GM19468 (cell line): ENCODE data around the gene PACRG.

ENCODE experiments used
- ATAC-seq: cut with Tn5 transposase; IDR thresholded peaks from one replicate; pipeline ENCODE4 v1.9.1; 2021; ENCODE audit warnings: mild to moderate bottlenecking, moderate library complexity, moderate number of reproducible peaks; ENCODE audit not compliant: unreplicated experiment; ENCODE audit errors: extremely low read depth

Gene PACRG

DNA sequence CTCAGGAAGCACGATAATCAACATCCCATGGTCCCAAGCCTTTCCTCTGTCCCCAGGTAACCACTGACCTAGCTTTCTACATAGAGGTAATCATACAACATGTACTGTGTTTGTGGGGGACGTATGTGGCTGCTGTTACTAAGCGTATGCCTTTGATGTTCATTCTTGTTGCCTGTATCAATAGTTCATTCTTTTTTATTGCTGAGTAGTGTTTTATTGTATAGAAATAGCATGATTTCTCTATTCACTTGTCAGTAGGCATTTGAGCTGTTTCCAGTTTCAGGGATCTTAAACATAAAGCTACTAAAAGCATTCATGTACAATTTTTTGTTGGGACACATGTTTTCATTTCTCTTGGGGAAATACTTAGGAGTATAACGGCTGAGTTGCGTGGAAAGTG, 185.4 kb downstream of the PACRG start:
- no peak for ATAC-seq

DNA sequence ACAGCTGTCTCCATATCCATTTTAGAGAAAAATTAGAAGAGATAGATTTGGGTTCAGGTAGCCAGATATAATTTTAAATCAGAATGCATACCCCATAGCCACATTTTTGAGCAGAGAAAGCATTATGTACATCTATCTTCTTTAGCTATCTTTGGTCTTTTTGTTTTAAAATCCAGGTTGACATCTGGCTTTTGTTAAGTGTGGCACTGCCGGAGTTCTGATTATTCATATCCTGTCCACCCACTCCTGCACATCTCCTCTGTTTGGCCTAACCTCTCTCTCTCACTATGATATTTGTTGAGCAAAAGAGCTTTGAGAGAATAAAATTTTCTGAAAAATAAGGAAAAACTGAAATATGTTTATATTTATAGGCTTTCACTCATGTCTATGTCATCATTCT, 189.7 kb downstream of the PACRG start:
- no peak for ATAC-seq

DNA sequence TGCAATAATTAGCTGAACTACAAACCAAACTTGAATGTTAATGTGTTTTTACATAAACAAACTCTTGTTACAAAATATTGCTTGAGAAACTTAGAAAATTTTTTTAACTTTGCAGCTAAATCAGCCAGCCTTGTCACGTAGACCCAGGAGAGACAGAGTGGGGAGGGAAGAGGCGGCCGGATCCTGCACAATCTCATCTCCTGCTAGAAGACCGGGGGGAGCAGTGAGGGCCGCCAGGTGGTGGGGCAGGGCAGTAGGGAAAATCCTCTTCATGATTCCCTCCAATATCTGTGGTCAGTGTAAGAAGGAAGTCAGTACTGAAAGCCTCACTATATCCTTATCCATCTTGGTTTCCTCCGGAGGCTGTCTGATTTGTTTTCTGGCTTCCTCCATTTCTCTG, 193.3 kb downstream of the PACRG start:
- no peak for ATAC-seq

DNA sequence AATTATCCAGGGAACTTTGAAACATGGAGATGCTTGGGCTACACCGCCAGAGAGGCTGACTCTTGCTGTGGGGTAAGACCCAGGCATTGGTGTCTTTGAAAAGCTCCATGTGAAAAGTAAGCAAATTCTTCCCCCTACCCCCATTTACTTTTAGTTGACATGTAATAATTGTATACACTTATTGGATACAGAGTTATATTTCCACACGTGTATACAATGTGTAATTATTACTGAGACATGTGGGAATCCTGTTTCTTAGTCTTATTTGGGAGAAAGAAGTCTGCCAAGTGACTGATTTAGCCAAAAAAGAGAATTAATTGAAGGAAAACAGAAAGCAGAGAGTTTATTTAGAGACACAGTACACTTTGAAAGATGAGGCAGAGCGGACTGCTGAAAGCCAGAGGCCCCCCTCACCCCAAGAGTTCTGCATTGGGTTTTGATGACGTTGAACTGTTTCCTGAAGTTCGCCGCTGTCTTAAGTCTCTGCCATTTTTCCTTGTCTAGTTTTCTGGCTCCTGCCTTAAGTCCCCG, 193.8 kb downstream of the PACRG start:
- no peak for ATAC-seq

DNA sequence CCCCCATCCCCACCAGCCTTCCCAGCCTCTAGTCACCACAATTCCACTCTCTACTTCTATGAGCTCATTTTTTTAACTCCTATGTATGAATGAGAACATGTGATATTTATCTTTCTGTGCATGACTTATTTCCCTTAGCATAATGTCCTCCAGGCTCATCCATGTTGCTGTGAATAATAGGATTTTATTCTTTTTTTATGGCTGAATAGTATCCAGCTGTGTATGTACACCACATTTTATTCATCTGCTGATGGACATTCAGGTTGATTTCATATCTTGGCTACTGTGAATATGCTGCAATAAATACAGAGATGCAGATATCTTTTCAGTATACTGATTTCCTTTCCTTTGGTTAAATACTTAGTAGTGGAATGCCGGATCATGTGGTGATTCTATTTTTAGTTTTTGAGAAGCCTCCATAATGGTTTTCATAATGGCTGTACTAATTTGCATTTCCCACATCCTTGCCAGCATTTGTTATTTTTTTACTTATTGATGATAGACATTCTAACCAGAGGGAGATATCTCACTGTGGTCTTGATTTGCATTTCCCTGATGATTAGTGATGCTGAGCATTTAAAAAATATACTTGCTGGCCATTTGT, 194.9 kb downstream of the PACRG start:
- no peak for ATAC-seq

DNA sequence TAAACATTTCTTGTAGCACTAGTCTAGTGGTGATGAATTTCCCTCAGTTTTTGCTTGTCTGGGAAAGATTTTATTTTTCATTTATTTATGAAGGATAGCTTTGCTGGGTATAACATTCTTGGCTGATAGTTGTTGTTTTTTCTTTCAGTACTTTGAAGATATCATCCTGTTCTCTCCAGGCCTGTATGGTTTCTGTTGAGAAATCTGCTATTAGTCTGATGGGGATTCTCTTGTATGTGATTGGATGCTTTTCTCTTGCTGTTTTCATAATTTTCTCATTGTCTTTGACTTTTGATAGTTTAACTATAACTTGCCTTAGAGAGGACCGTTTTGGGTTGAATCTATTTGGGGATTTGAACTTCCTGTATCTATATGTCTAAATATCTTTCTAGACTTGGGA, 207.1 kb downstream of the PACRG start:
- ATAC-seq: no peak

DNA sequence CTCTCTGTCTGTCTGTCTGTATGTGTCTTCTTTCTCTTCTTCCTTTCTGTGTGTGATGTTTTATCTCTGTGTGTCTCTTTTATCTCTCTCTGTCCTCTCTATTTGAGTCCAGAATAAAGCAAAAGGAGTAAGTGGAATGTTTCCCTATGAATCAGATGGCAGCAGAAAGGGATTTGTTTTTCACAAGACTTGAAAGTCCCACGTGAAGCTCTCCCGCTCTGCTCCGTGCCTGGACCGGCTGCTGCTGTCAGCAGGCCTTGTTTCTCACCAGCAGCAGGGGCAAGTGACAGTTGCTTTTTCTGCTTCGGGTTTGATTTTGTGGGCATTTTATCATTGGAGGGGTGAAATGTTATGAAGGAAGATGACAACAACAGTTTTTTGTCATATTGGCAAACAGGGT, 212.7 kb downstream of the PACRG start:
- ATAC-seq: no peak

DNA sequence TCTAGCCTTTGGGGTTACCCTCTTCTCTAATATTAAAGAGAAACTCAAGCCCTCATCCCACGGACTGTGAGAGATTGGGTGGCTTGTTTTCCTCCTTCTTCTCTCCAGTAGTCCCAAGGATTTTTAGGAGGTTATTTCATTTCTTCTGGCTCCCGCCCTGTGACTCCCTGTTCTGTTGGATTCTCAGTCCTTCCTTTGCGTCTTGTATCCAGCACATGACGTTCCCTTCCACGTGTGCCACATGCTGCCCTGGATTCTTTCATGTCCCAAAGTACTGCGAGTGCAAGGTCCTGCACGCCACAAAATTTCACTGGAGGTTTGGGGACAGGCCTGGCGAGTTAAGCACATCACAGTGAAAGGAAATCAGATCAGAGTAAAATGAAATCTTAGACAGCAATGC, 213.4 kb downstream of the PACRG start:
- no peak for ATAC-seq

DNA sequence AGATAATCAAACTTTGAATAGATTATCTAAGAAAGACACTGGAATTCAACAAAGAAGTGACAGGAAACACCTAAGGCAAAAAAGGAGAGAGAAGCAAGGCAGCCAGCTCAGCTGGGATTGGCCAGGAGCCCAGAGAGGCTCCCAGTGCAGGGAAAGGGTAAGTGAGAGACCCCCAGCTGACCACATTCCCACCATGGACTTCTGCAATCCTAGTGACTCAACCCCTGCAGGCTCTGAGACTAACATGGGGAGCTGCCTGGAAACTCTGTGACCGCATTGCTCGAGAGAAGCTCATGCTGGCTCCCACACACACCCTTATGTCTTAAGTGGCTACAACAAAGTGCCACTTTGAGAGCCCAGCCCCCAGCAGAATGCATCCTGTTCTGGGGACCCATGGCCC, 215.1 kb downstream of the PACRG start:
- ATAC-seq: no peak

DNA sequence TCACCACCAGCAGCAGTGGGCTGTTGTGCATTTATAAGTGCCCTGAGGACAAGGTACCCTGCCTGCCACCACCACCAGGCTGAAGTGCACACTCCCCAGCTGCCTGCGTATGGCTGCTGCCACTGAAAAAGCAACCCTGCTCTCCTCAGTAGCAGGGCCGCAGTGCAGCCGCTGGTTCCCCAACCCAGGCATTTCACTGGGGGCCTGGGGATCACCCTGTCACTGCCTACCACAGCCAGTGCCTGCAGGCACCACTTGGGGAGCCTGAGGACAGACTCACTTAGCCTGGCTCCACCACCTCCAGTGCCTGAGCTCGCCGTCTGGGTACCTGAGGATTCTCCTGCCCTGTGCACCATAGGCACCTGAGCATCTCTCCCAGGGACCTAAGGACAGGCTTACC, 215.6 kb downstream of the PACRG start:
- no peak for ATAC-seq

DNA sequence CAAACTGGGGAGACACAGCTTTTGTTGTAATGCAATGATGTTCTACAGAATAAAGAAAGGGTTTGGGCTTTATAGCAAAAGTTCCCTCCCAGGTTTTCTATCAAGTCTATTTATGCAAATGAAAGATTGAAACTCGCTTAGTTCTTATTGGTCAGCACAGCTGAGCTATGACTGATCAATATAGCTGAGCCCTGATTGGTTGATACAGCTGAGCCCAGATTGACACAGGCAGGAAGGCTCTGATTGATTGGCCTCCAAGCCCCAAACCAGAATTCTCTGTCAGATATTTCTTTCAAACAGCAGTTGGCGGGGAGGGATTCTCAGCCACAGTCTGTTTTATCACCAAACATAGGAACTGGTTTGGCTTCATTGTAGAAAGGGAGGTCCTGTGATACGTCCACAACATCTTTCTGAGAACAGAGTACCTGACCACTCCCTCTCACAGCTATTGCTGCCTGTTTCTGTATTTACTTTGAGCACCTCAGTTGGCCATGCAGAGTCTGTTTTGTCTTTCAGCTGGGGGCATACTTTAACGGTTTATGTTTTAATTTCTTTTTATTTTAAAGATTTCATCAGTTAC, 223.5 kb downstream of the PACRG start:
- ATAC-seq: no peak

DNA sequence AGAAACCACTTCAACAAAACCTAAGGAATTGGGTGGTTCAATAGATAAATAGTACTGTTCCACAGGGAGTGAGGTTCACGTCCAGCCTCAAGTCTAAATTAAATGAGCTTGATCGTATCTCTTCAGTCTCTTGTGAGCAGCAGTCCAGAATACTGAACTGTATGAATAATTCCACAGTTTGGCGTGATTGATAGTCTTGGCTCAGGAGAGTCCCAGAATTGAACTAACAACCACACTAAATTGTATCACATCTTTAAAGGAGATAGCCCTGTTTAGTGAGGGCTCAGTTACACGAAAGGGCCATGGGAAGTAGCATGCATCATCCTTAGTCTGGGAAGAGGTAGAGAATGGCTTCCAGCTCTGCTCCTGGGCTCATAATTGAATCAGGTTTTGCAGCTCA, 224.6 kb downstream of the PACRG start:
- ATAC-seq: no peak

DNA sequence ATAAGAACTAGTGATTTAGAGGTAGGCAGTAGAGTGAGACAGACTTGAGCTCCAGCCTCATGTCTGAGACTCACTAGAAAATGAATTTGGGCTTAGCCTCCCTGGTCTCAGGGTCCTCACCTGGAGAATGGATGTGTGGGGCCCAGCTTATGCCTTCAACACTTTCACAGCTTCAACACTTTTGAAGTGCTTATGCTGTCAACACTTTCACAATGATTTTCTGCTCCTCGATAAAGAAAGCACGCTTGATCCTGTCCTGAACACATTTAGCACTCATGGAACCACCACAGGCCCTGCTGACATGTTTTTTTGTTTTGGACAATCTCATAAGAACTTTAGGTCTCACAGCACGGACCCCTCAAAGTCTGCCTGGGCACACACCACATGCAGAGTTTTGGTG, 229.3 kb downstream of the PACRG start:
- no peak for ATAC-seq

DNA sequence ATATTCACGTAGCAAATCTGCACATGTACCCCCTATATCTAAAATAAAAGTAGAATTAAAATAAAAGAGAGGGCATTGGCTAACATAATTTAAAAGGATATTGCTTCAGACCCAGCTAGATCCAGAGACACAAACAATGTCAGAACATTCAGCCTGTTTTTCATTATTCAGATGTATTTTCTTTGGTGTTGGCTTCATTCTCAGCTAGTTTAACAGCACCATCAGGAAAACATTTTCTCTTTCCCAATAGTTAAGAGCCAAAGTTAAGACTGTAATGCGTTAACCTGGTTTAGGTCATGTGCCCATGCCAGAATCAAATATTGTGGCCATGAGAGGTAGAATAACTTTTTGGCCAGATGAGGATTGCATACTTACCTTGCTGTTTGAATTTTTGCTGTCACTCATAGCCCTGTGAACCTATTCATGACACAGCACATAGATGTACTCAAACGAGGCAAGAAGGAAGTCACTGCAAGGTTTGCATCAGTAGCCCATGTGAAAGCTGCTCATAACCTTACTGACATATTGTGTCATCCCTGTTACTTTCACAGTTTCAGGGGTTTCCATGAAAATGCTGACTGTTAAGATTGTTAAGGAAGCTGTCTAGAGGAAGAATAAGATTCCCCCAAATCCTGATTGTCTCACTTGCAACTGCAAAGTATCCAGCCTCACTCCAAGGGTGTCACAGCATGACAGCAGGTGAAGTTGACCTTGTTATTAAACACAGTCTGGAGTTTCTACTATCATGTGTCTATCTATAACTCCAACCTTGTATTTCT, 233.1 kb downstream of the PACRG start:
- ATAC-seq: no peak

DNA sequence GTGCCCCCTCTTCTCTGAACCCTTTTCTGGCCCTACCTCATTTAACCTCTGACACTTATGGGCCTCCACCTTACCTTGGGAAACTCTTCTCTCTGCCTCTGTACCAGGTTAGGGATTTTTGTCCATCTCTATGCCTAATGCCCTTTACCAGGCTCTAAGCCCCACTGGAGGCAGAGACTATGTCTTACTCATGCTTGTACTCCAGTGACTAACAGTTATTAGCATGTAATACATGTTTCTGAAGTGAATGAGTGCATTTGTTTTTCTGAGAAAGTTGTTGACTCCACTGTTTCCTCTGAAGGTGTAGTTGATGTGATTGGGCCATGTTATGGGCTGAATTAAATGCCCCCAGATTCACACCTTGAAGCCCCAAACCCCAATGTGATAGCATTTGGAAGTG, 234.3 kb downstream of the PACRG start:
- no peak for ATAC-seq

DNA sequence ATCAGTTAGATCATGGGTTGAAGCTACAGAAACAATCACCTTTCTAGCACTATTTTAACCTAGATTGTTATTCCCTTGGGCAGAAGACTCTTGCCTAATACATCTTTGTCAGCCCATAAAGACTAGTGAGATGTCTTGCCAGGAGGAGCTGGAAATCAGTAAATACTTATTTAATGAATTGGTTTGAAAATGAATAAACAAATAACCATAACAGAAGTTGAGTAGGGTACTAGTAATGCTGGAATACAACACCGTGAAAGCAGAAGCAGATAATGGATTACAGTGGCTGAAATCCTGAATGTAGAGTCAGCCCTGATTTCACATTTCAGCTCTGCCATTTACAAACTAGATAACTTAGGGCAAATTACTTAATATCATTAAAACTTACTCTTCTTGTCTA, 236.1 kb downstream of the PACRG start:
- ATAC-seq: no peak

DNA sequence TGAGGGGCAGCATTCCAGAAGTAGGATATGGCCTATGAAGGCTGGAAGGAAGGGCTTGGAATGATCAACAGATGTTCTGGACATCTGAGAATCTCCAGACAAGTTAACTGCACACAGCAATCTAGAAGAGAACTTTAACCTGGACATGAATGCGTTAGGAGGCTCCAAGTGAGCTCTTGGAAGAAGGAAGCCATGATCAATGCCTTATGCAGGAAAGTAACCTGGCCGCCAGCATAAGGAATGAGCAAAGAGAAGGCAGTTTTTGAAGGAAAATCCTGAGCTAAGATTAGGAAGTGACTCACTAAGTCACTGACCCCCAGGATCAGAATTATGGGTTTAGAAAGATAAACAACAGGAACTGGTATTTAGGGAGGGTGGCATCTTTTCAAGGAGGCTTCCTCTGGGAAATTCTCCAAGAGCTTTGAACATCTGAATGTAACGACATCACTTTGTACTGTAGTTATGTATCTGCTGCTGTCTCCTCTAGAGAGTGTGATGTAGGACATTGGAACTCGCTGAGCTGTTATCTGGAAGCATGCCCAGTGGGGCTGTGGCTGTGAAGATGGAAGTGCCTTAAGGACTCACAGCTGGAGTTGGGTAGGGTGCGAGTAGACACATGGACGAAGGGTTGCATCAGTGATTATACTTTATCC, 236.8 kb downstream of the PACRG start:
- ATAC-seq: no peak

DNA sequence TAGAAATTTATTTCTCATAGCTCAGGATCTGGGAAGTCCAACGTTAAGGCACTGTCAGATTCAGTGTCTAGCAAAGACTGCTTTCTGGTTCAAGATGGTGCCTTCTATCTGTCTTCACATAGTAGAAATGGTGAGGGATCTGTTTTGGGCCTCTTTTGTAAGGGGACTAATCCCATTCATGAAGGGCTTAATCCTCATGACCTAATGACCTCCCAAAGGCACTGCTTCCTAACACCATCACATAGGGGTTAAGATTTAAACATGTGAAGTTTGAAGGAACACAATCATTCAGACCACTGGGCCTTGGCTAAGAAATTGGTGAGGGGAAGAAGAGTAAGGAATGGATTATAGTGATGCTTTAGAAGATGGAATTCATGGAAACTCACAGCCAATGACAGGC, 237.6 kb downstream of the PACRG start:
- no peak for ATAC-seq

DNA sequence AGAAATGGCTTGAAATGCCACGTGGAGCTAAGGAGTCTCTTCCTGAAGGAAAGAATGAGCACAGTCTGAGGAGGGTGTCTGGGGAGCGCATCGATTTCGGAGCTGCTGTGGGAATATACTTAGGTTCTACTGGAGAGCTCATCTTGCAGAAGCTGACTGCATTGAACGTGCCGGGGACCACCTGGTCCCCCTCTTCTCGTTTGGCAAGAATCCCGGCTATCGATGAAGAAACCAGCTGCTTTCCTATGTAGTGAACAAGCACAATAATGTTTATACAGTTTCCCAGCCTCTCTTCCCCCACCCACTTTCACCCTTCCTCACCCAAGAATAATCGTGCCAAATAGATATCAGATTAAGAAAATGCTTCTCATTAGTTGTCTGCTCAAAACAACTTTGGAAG, 242.5 kb downstream of the PACRG start:
- ATAC-seq: no peak

DNA sequence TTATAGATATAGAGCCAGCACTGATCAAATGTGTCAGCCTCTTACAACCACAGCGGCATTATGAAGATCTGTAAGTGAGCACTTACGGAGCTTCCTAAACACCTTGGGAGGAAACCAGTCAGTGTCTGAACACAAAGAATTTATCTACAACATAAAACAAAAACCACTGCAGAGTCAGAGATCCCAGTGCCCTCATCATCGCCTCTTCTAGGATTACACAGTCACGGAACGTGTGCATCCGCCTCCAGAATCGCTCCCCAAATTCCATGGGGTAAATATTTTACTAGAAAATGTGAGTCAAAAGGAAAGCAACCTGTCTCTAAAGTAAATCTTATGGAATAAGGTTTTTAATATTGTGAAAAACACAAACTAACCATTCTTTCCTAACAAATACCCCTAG, 243.6 kb downstream of the PACRG start:
- no peak for ATAC-seq
